ENCODE results near the gene SLAIN2.
"Not testable (repeated sequence)": the region's sequence is repeated elsewhere in the genome, so short reads cannot be mapped to it uniquely, and the experiment has no call there.

Gene SLAIN2

GRCh38 chr4:48436318-48436717, 95.0 kb downstream of the SLAIN2 start:
- TF ChIP-seq CTCF (conservative IDR thresholded peaks at IDR 0.05), result no peak
- no peak for TF ChIP-seq ZFX (IDR thresholded peaks at IDR 0.05)
- no peak overlapping the region for H3K27ac ChIP-seq

- TF ChIP-seq CTCF (conservative IDR thresholded peaks at IDR 0.05) (no peak), ZFX (IDR thresholded peaks at IDR 0.05) (no peak)
- H3K27ac ChIP-seq, result no peak overlapping the region
Measured at GRCh38 chr4:48439988-48440387, 98.7 kb downstream of the SLAIN2 start.

- H3K27ac ChIP-seq, result not testable (repeated sequence)
Measured at GRCh38 chr4:48440914-48441313, 99.6 kb downstream of the SLAIN2 start.

- H3K27ac ChIP-seq, result no peak overlapping the region
- peak; percentile 78 for TF ChIP-seq CTCF (conservative IDR thresholded peaks at IDR 0.05)
- no peak for TF ChIP-seq ZFX (IDR thresholded peaks at IDR 0.05)
Measured at GRCh38 chr4:48445704-48446103, 104.4 kb downstream of the SLAIN2 start.

GRCh38 chr4:48446642-48447041, 105.3 kb downstream of the SLAIN2 start:
- no peak overlapping the region for H3K27ac ChIP-seq
- TF ChIP-seq CTCF (conservative IDR thresholded peaks at IDR 0.05), result no peak
- no peak for TF ChIP-seq ZFX (IDR thresholded peaks at IDR 0.05)

- no peak for TF ChIP-seq ZFX (IDR thresholded peaks at IDR 0.05)
- no peak for TF ChIP-seq CTCF (conservative IDR thresholded peaks at IDR 0.05)
- H3K27ac ChIP-seq, result no peak overlapping the region
Measured at GRCh38 chr4:48449151-48449550, 107.8 kb downstream of the SLAIN2 start.

GRCh38 chr4:48450740-48451139, 109.4 kb downstream of the SLAIN2 start:
- no peak overlapping the region for H3K27ac ChIP-seq
- TF ChIP-seq ZFX (IDR thresholded peaks at IDR 0.05) (no peak), CTCF (conservative IDR thresholded peaks at IDR 0.05) (no peak)

GRCh38 chr4:48451656-48452055, 110.3 kb downstream of the SLAIN2 start:
- not testable (repeated sequence) for H3K27ac ChIP-seq

GRCh38 chr4:48454591-48454990, 113.3 kb downstream of the SLAIN2 start:
- no peak for TF ChIP-seq CTCF (conservative IDR thresholded peaks at IDR 0.05)
- no peak for TF ChIP-seq ZFX (IDR thresholded peaks at IDR 0.05)

More at GRCh38 chr4:48454591-48454990, 113.3 kb downstream of the SLAIN2 start:
- H3K27ac ChIP-seq, result no peak overlapping the region
